Epithelial cell of proximal tubule (primary cell): ENCODE data around the gene ZNF429. TPM values are rescaled to one million over a fixed set of nuclear protein-coding genes. Genes with fewer than 3 reads are reported as not detected.

Source experiments
- DNase-seq: peaks from one replicate; pipeline ENCODE4 v3.0.0-alpha.2; 2011; ENCODE audit warnings: low read depth
- H3K4me3 ChIP-seq: 2 replicates; pipeline ENCODE4 v1.5.1; 2011; ENCODE audit warnings: low read depth, mild to moderate bottlenecking, low read length
- CTCF ChIP-seq: conservative IDR thresholded peaks from 2 replicates; pipeline ENCODE4 v1.5.1; 2012; ENCODE audit warnings: low read depth, mild to moderate bottlenecking, low read length
- total RNA-seq: library from RNA; depleted of rRNA; stranded (reverse); fragments of >200 nt; gene quantifications from 2 replicates; pipeline ENCODE4 v1.2.3, GENCODE V29; 2015

Gene ZNF429
- total RNA-seq: 3.5 and 17.1 TPM in 2 replicates

- no peak for TF ChIP-seq CTCF
- peak within 1 kb of the TSS; percentile 95 for H3K4me3 ChIP-seq
- DNase-seq: peak; percentile 66
Measured at GRCh38 chr19:21505459-21506451, at the start of gene ZNF429. ZNF429 (plus strand) TSS chr19:21505602; CDS start chr19:21505772, 170 bp downstream.

GRCh38 chr19:21460686-21461085 lies 44.7 kb upstream of the ZNF429 start:
- H3K4me3 ChIP-seq: no peak overlapping the region
- TF ChIP-seq CTCF: no peak
- DNase-seq: no peak

GRCh38 chr19:21462540-21462939 lies 42.9 kb upstream of the ZNF429 start:
- DNase-seq: no peak
- TF ChIP-seq CTCF: no peak
- no peak overlapping the region for H3K4me3 ChIP-seq

- peak; percentile 9 for DNase-seq
- TF ChIP-seq CTCF: no peak
- H3K4me3 ChIP-seq: peak overlapping the region; percentile 59
Measured at GRCh38 chr19:21463449-21464105, 41.8 kb upstream of the ZNF429 start.

- TF ChIP-seq CTCF: no peak
- no peak overlapping the region for H3K4me3 ChIP-seq
- DNase-seq: no peak
Measured at GRCh38 chr19:21466627-21467026, 38.8 kb upstream of the ZNF429 start.

GRCh38 chr19:21468791-21469190 lies 36.6 kb upstream of the ZNF429 start:
- no peak for TF ChIP-seq CTCF
- H3K4me3 ChIP-seq: no peak overlapping the region
- DNase-seq: no peak
